IMR-90 (cell line): Measurements from ENCODE around the gene LDLRAD1. TPM values are rescaled to one million over a fixed set of nuclear protein-coding genes. Genes with fewer than 3 reads are reported as not detected.

Experiments used
- ATAC-seq: fragments of 200-7000 bp; cut with Tn5 transposase; 2 replicates; pipeline ENCODE4 v1.9.1; 2020; ENCODE audit warnings: low read depth, mild to moderate bottlenecking, moderate library complexity
- BruUV-seq: library from RNA; stranded (reverse); fragments of 400-500 nt; replicated peaks from 2 replicates; lab custom pipeline; 2021; lab: Mats Ljungman, UMichigan
- CTCF ChIA-PET: fragments of 300-600 bp; formaldehyde crosslinking; extraction: SDS; loops from one replicate; lab custom pipeline; 2021; ENCODE audit warnings: antibody characterized with exemption; lab: Yijun Ruan, JAX
- POLR2A ChIA-PET: fragments of 300-600 bp; sonication (Branson Sonifier 250); formaldehyde crosslinking; loops from one replicate; lab custom pipeline; 2022; ENCODE audit warnings: antibody characterized with exemption; ENCODE audit not compliant: unreplicated experiment; lab: Charles Lee
- DNase-seq: peaks from one replicate; pipeline ENCODE4 v3.0.0; 2013
- H2AFZ ChIP-seq: replicated peaks from 2 replicates; pipeline ENCODE3; 2013; ENCODE audit warnings: low read length, mild to moderate bottlenecking; ENCODE audit not compliant: poor library complexity
- H2AK5ac ChIP-seq: 2 replicates; pipeline ENCODE4 v1.6.1; 2013; ENCODE audit warnings: low read depth, low read length, inconsistent platforms
- H2AK9ac ChIP-seq: replicated peaks from 2 replicates; pipeline ENCODE3; 2013; ENCODE audit warnings: mild to moderate bottlenecking, low read depth, low read length, moderate library complexity; ENCODE audit not compliant: poor library complexity
- H2BK120ac ChIP-seq: 2 replicates; pipeline ENCODE4 v1.6.1; 2013; ENCODE audit warnings: low read depth, low read length, inconsistent platforms
- H2BK15ac ChIP-seq: 3 replicates; pipeline ENCODE4 v1.6.1; 2013; ENCODE audit warnings: low read depth, low read length, inconsistent platforms
- H2BK20ac ChIP-seq: 2 replicates; pipeline ENCODE4 v1.6.1; 2013; ENCODE audit warnings: low read depth, mild to moderate bottlenecking, inconsistent platforms, low read length, moderate library complexity
- H2BK5ac ChIP-seq: 2 replicates; pipeline ENCODE4 v1.6.1; 2013; ENCODE audit warnings: mild to moderate bottlenecking, low read depth, low read length, inconsistent platforms; ENCODE audit not compliant: poor library complexity, severe bottlenecking
- H3K14ac ChIP-seq: replicated peaks from 2 replicates; pipeline ENCODE4 v1.6.1; 2013; ENCODE audit warnings: low read depth, low read length, inconsistent platforms
- H3K18ac ChIP-seq: 2 replicates; pipeline ENCODE4 v1.6.1; 2013; ENCODE audit warnings: low read depth, low read length, control low read depth
- H3K23ac ChIP-seq: 2 replicates; pipeline ENCODE4 v1.6.1; 2013; ENCODE audit warnings: low read depth, low read length, inconsistent platforms
- H3K27ac ChIP-seq: 2 replicates; pipeline ENCODE4 v1.5.1; 2013; ENCODE audit warnings: mild to moderate bottlenecking, control low read depth, low read length; ENCODE audit not compliant: insufficient read depth
- H3K27me3 ChIP-seq: 2 replicates; pipeline ENCODE4 v1.6.1; 2013; ENCODE audit warnings: low read length; ENCODE audit not compliant: control insufficient read depth, insufficient read depth
- H3K36me3 ChIP-seq: 2 replicates; pipeline ENCODE4 v1.6.1; 2013; ENCODE audit warnings: low read length, mixed read lengths; ENCODE audit not compliant: control insufficient read depth, insufficient read depth
- H3K4ac ChIP-seq: 2 replicates; pipeline ENCODE4 v1.6.1; 2013; ENCODE audit warnings: low read depth, low read length, inconsistent platforms
- H3K4me1 ChIP-seq: 2 replicates; pipeline ENCODE4 v1.6.1; 2013; ENCODE audit warnings: low read length, mixed read lengths; ENCODE audit not compliant: control insufficient read depth, insufficient read depth
- H3K4me2 ChIP-seq: 2 replicates; pipeline ENCODE4 v1.6.1; 2013; ENCODE audit warnings: low read depth, mild to moderate bottlenecking, control low read depth, low read length, moderate library complexity
- H3K4me3 ChIP-seq: 2 replicates; pipeline ENCODE4 v1.5.1; 2013; ENCODE audit warnings: low read depth, mild to moderate bottlenecking, control low read depth, low read length, moderate library complexity; ENCODE audit not compliant: insufficient read depth
- H3K56ac ChIP-seq: 2 replicates; pipeline ENCODE4 v1.6.1; 2013; ENCODE audit warnings: low read length, inconsistent platforms; ENCODE audit not compliant: insufficient read depth; ENCODE audit errors: extremely low read depth
- H3K79me1 ChIP-seq, 2 experiments: 2 replicates each; pipeline ENCODE4 v1.6.1; 2013; ENCODE audit warnings: low read length in 2 of 2, inconsistent platforms in 1 of 2, low read depth in 1 of 2
- H3K9ac ChIP-seq: 2 replicates; pipeline ENCODE4 v1.6.1; 2013; ENCODE audit warnings: low read depth, low read length, control low read depth
- H3K9me1 ChIP-seq: 2 replicates; pipeline ENCODE4 v1.6.1; 2013; ENCODE audit warnings: low read length, inconsistent platforms; ENCODE audit not compliant: insufficient read depth
- H3K9me3 ChIP-seq: 2 replicates; pipeline ENCODE4 v1.6.1; 2013; ENCODE audit warnings: low read length; ENCODE audit not compliant: control insufficient read depth, insufficient read depth
- H4K20me1 ChIP-seq: 2 replicates; pipeline ENCODE4 v1.6.1; 2013; ENCODE audit warnings: low read length, inconsistent platforms; ENCODE audit not compliant: insufficient read depth
- H4K5ac ChIP-seq: 2 replicates; pipeline ENCODE4 v1.6.1; 2013; ENCODE audit warnings: mild to moderate bottlenecking, low read depth, low read length, control low read depth
- H4K8ac ChIP-seq, 2 experiments: 2 replicates each; pipeline ENCODE4 v1.6.1; 2013; ENCODE audit warnings: low read depth in 2 of 2, low read length in 2 of 2, control low read depth in 1 of 2, inconsistent platforms in 1 of 2
- H4K91ac ChIP-seq: 2 replicates; pipeline ENCODE4 v1.6.1; 2013; ENCODE audit warnings: low read depth, low read length, inconsistent platforms; ENCODE audit not compliant: insufficient read depth
- CTCF ChIP-seq: conservative IDR thresholded peaks from 2 replicates; pipeline ENCODE4 v1.5.1; 2012; ENCODE audit warnings: mild to moderate bottlenecking, low read depth, low read length, improper control_type of control experiment
- NFE2L2 ChIP-seq: fragments of 150-350 bp; IDR thresholded peaks from 2 replicates; pipeline ENCODE4 v1.6.1; 2016; ENCODE audit warnings: low read depth, mild to moderate bottlenecking, low read length
- RCOR1 ChIP-seq: IDR thresholded peaks from 2 replicates; pipeline ENCODE4 v1.6.1; 2012; ENCODE audit warnings: mild to moderate bottlenecking, low read length, improper control_type of control experiment; ENCODE audit not compliant: insufficient replicate concordance
- SMC3 ChIP-seq: fragments of 150-350 bp; IDR thresholded peaks from 2 replicates; pipeline ENCODE4 v1.6.1; 2016; ENCODE audit warnings: low read depth, mild to moderate bottlenecking, antibody characterized with exemption, low read length, moderate library complexity
- WGBS, 2 experiments: methylation state at CpG; one replicate each; pipeline versions ENCODE4 v1.1.5 to v1.1.7; 2013; ENCODE audit warnings: missing lambda C conversion rate in 2 of 2; ENCODE audit not compliant: insufficient read length in 1 of 2; ENCODE audit errors: extremely low coverage in 2 of 2; 5-methylcytosine and 5-hydroxymethylcytosine counted together
- dilution Hi-C: fragments of 300-500 bp; cut with HindIII; formaldehyde crosslinking; loops from one replicate; pipeline ENCODE4 v1.14.3; 2018; ENCODE audit warnings: low sequenced_read_pairs; ENCODE audit not compliant: unreplicated experiment
- in situ Hi-C: fragments of 300-500 bp; cut with MboI; formaldehyde crosslinking; loops from 3 replicates; pipeline ENCODE4 v1.14.3; 2019; ENCODE audit warnings: low sequenced_read_pairs, inconsistent platforms, mixed read lengths
- intact Hi-C: fragments of 100-400 bp; cut with micrococcal nuclease; formaldehyde crosslinking; loops from 2 replicates; pipeline ENCODE4 v1.10.0; 2022
- polyA plus RNA-seq, 3 experiments: library from polyadenylated mRNA; depleted of rRNA; stranded (reverse); fragments of >200 nt; gene quantifications; 2 replicates each; pipeline ENCODE4 v1.2.3, GENCODE V29; 2012; ENCODE audit warnings: low replicate concordance in 1 of 3
- total RNA-seq: library from RNA; depleted of rRNA; stranded (reverse); fragments of >200 nt; gene quantifications from 2 replicates; pipeline ENCODE4 v1.2.3, GENCODE V29; 2012

The LDLRAD1 gene
- total and polyA plus RNA-seq, 2 of the 4 experiments (the other 2 are of a cell fraction): not detected

GRCh38 chr1:53982763-53983104 lies 35.3 kb downstream of the LDLRAD1 start:
- Histone ChIP-seq H3K4ac (peak overlapping the region; percentile 84), H3K4me2 (peak overlapping the region; percentile 90), H3K4me3 (peak overlapping the region; percentile 27; the same call in 1 of the 2 replicates), H4K91ac (peak overlapping the region; percentile 86), H3K4me1 (peaks cover 2% of the 10 kb centered on the region; the same call in 1 of the 2 replicates), H3K27me3 (no peaks in the 10 kb centered on the region), H2BK20ac (peak overlapping the region; percentile 64), H2AK5ac (no peak overlapping the region), H3K9ac (peak overlapping the region; percentile 72), H3K56ac (peak overlapping the region; percentile 66), H3K9me1 (no peaks in the 10 kb centered on the region), H2AK9ac (peak overlapping the region; percentile 71), H4K20me1 (no peaks in the 10 kb centered on the region), H3K36me3 (no peaks in the 10 kb centered on the region), H3K79me1 (no peaks in the 10 kb centered on the region), H3K27ac (peak overlapping the region; percentile 4; the same call in 1 of the 2 replicates), H3K14ac (peak overlapping the region; percentile 92), H4K5ac (peak overlapping the region; percentile 76), H2AFZ (peak overlapping the region; percentile 93), H3K18ac (peak overlapping the region; percentile 78), H2BK5ac (no peak overlapping the region), H2BK15ac (no peak overlapping the region), H2BK120ac (peak overlapping the region; percentile 89), H3K23ac (peak overlapping the region; percentile 79), H3K9me3 (no peaks in the 10 kb centered on the region), H4K8ac (peak overlapping the region; percentile 91 to 97; a peak in 3 of 4 replicates)
- no CpG with 5 or more reads among the region's 4 CpGs for WGBS, 2 experiments
- DNase-seq: no peak
- BruUV-seq: no TSS peak
- ChIA-PET CTCF (no interaction called here), POLR2A (no interaction called here)
- no peak for ATAC-seq
- in situ Hi-C loops: no loop called here
- intact Hi-C loops: loop anchor here (1.0 kb wide), 1 partner anchor 10 kb away; no protein-coding TSS in a partner anchor
- dilution Hi-C loops: no loop called here
- TF ChIP-seq CTCF (no peak), RCOR1 (no peak), SMC3 (no peak), NFE2L2 (no peak)
